LNCaP clone FGC (cell line): ENCODE measurements around the gene CFAP77.

Experiments used
- DNase-seq: peaks from one replicate; pipeline ENCODE4 v3.0.0-alpha.2; 2011; ENCODE audit warnings: low read depth
- H3K4me3 ChIP-seq: 2 replicates; pipeline ENCODE4 v1.5.1; 2011; ENCODE audit warnings: mild to moderate bottlenecking, low read depth, low read length, control low read depth
- CTCF ChIP-seq: IDR thresholded peaks from 2 replicates; pipeline ENCODE4 v1.5.1; 2012; ENCODE audit warnings: mild to moderate bottlenecking; ENCODE audit not compliant: control insufficient read depth, insufficient read depth; ENCODE audit errors: extremely low read depth

Gene CFAP77

GRCh38 chr9:132591244-132591643, 181.2 kb downstream of the CFAP77 start:
- H3K4me3 ChIP-seq = no peak overlapping the region

GRCh38 chr9:132591751-132592314, 181.8 kb downstream of the CFAP77 start:
- H3K4me3 ChIP-seq = no peak overlapping the region
- DNase-seq = no peak
- TF ChIP-seq CTCF = no peak

More at GRCh38 chr9:132591244-132591643, 181.2 kb downstream of the CFAP77 start:
- TF ChIP-seq CTCF = no peak
- no peak for DNase-seq

- DNase-seq = no peak
- no peak overlapping the region for H3K4me3 ChIP-seq
- TF ChIP-seq CTCF = no peak
Observed at GRCh38 chr9:132592451-132592850, 182.4 kb downstream of the CFAP77 start.

- no peak overlapping the region for H3K4me3 ChIP-seq
- TF ChIP-seq CTCF = no peak
- DNase-seq = no peak
Observed at GRCh38 chr9:132594412-132594811, 184.4 kb downstream of the CFAP77 start.

GRCh38 chr9:132595319-132595718, 185.3 kb downstream of the CFAP77 start:
- H3K4me3 ChIP-seq = no peak overlapping the region
- DNase-seq = no peak
- TF ChIP-seq CTCF = no peak

GRCh38 chr9:132596200-132596599, 186.2 kb downstream of the CFAP77 start:
- no peak for DNase-seq
- no peak for TF ChIP-seq CTCF
- H3K4me3 ChIP-seq = no peak overlapping the region

- no peak for DNase-seq
- TF ChIP-seq CTCF = no peak
- no peak overlapping the region for H3K4me3 ChIP-seq
Observed at GRCh38 chr9:132597073-132597775, 187.2 kb downstream of the CFAP77 start.
